Fibroblast of pulmonary artery (primary cell): ENCODE results near the gene STX7.
A peak's percentile ranks its signal among the peaks of the same experiment; 100 is the strongest.

Experiments used
- DNase-seq: peaks from one replicate; pipeline ENCODE4 v3.0.0-alpha.2; 2010; ENCODE audit warnings: low read depth
- H3K4me3 ChIP-seq: replicated peaks from 2 replicates; pipeline ENCODE4 v1.5.1; 2011; ENCODE audit warnings: low read depth, mild to moderate bottlenecking, control low read depth, low read length, moderate library complexity
- CTCF ChIP-seq: IDR thresholded peaks from 2 replicates; pipeline ENCODE4 v1.5.1; 2011; ENCODE audit warnings: mild to moderate bottlenecking, control low read depth, low read length, inconsistent platforms; ENCODE audit errors: missing control alignments

The STX7 gene

GRCh38 chr6:132418235-132418965, 94.5 kb downstream of the STX7 start:
- H3K4me3 ChIP-seq: no peak overlapping the region
- TF ChIP-seq CTCF: no peak
- no peak for DNase-seq

GRCh38 chr6:132414761-132415160, 98.2 kb downstream of the STX7 start:
- no peak overlapping the region for H3K4me3 ChIP-seq

GRCh38 chr6:132414322-132414721, 98.6 kb downstream of the STX7 start:
- H3K4me3 ChIP-seq: no peak overlapping the region
- no peak for TF ChIP-seq CTCF
- no peak for DNase-seq

More at GRCh38 chr6:132414761-132415160, 98.2 kb downstream of the STX7 start:
- DNase-seq: no peak
- no peak for TF ChIP-seq CTCF

GRCh38 chr6:132413499-132413802, 99.5 kb downstream of the STX7 start:
- no peak for DNase-seq
- TF ChIP-seq CTCF: no peak
- no peak overlapping the region for H3K4me3 ChIP-seq

GRCh38 chr6:132412656-132413498, 100.0 kb downstream of the STX7 start:
- peak; percentile 25 for DNase-seq

GRCh38 chr6:132411296-132411695, 101.6 kb downstream of the STX7 start:
- DNase-seq: no peak
- TF ChIP-seq CTCF: no peak
- no peak overlapping the region for H3K4me3 ChIP-seq

More at GRCh38 chr6:132412656-132413498, 100.0 kb downstream of the STX7 start:
- H3K4me3 ChIP-seq: no peak overlapping the region
- TF ChIP-seq CTCF: no peak

- no peak for DNase-seq
- no peak for TF ChIP-seq CTCF
- no peak overlapping the region for H3K4me3 ChIP-seq
These were observed 102.1 kb downstream of the STX7 start for GRCh38 chr6:132410830-132411229.
